Omental fat pad (tissue), 4 donors: ENCODE measurements around the gene HECTD2. TPM values are rescaled to one million over a fixed set of nuclear protein-coding genes. Genes with fewer than 3 reads are reported as not detected.
"Not testable (repeated sequence)": the region's sequence is repeated elsewhere in the genome, so short reads cannot be mapped to it uniquely, and the experiment has no call there.

Experiments
- ATAC-seq: fragments of 150-250 bp; one replicate; pipeline ENCODE4 v1.9.1; 2016; ENCODE audit warnings: mild to moderate bottlenecking, moderate library complexity; ENCODE audit not compliant: low FRiP score
- DNase-seq: peaks from one replicate; pipeline ENCODE4 v3.0.0-alpha.2; 2019; ENCODE audit warnings: low spot score
- total RNA-seq, 4 donors: library from RNA; depleted of rRNA; stranded (reverse); fragments of >200 nt; gene quantifications; one replicate each; pipeline ENCODE4 v1.1.0, GENCODE V29; 2016
- TF ChIP-seq, protein P1 (sequence below), 3 donors: fragments of 450-650 bp; IDR thresholded peaks; one replicate each; pipeline ENCODE4 v1.5.1; 2016 to 2017; ENCODE audit warnings: antibody characterized with exemption in 3 of 3, mild to moderate bottlenecking in 3 of 3, moderate library complexity in 2 of 3

The HECTD2 gene
- total RNA-seq, 4 donors from 2014 or later, result 10.5 to 18.0 (median 16.8) TPM

GRCh38 chr10:91434041-91434440, 23.9 kb downstream of the HECTD2 start:
- TF ChIP-seq, protein P1, sequence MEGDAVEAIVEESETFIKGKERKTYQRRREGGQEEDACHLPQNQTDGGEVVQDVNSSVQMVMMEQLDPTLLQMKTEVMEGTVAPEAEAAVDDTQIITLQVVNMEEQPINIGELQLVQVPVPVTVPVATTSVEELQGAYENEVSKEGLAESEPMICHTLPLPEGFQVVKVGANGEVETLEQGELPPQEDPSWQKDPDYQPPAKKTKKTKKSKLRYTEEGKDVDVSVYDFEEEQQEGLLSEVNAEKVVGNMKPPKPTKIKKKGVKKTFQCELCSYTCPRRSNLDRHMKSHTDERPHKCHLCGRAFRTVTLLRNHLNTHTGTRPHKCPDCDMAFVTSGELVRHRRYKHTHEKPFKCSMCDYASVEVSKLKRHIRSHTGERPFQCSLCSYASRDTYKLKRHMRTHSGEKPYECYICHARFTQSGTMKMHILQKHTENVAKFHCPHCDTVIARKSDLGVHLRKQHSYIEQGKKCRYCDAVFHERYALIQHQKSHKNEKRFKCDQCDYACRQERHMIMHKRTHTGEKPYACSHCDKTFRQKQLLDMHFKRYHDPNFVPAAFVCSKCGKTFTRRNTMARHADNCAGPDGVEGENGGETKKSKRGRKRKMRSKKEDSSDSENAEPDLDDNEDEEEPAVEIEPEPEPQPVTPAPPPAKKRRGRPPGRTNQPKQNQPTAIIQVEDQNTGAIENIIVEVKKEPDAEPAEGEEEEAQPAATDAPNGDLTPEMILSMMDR (IDR thresholded peaks at IDR 0.05), result no peak
- ATAC-seq (no peak), DNase-seq (no peak)

DNA sequence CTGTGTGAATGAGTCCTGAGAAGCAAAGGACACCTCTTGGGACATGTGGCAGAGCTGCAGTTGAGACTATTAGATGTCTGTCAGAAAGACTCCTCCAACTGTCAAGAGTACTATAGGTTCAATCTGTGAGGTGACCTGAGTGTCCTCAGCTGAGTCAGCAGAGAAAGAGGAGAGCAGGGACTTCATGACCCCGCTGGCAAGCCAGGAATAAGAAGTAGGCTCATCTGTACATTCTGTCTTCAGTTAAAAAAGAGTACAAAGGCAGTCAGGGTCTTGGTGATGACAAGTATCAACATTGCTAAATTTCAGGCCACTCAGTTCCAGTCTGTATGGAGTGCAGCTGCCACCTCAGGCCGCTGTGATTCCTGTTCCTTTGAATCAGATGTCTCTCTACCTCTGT, 25.1 kb downstream of the HECTD2 start:
- DNase-seq, result no peak
- TF ChIP-seq, protein P1 (IDR thresholded peaks at IDR 0.05), result no peak
- no peak for ATAC-seq

- ATAC-seq, DNase-seq: not testable (repeated sequence)
Measured at GRCh38 chr10:91438228-91438627, 28.1 kb downstream of the HECTD2 start.

GRCh38 chr10:91444211-91445182, 34.4 kb downstream of the HECTD2 start:
- ATAC-seq, result no peak
- TF ChIP-seq, protein P1 (IDR thresholded peaks at IDR 0.05), result no peak
- no peak for DNase-seq

- DNase-seq, result no peak
- TF ChIP-seq, protein P1 (IDR thresholded peaks at IDR 0.05), result no peak
- ATAC-seq, result no peak
Measured at GRCh38 chr10:91452063-91452462, 41.9 kb downstream of the HECTD2 start.

DNA sequence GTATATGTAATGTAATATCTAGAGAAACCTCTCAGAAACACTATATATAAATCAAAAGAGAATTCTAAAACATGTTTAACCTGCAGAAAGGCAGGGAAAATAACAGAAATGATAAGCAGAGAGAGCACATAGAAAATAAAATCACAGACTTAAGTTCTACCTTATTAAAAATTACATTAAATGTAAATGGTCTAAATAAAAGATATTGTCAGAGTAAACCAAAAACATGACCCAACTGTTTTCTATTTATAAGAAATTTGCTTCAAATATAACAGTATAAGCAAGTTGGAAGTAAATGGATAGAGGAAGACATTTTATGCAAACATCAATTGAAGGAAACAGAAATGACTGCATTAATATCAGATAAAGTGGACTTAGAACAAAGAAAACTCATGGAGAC, 43.4 kb downstream of the HECTD2 start:
- DNase-seq, result no peak
- TF ChIP-seq, protein P1 (IDR thresholded peaks at IDR 0.05), result no peak
- ATAC-seq, result no peak

GRCh38 chr10:91455135-91455534, 45.0 kb downstream of the HECTD2 start:
- not testable (repeated sequence) for ATAC-seq, DNase-seq

GRCh38 chr10:91460681-91461080, 50.5 kb downstream of the HECTD2 start:
- TF ChIP-seq, protein P1 (IDR thresholded peaks at IDR 0.05), result no peak
- no peak for DNase-seq
- ATAC-seq, result no peak
